ENCODE data around the gene IQCN.

- TF ChIP-seq CTCF (optimal IDR thresholded peaks at IDR 0.05 in 1 of 3, IDR thresholded peaks at IDR 0.05 in 1 of 3, conservative IDR thresholded peaks at IDR 0.05 in 1 of 3; ENCODE audit: extremely low read depth in 1 of 3, insufficient read depth in 2 of 3, low read length in 3 of 3) (no peak), EZH2 (IDR thresholded peaks at IDR 0.05; ENCODE audit: low read length) (no peak)
Measured at GRCh38 chr19:18280247-18281081, 6.2 kb upstream of the IQCN start.
